DND-41 (cell line): ENCODE measurements around the gene EPC2.

Experiments
- CTCF ChIP-seq: IDR thresholded peaks from 2 replicates; pipeline ENCODE4 v1.5.1; 2012; ENCODE audit warnings: borderline replicate concordance, low read length, moderate library complexity, mild to moderate bottlenecking; ENCODE audit not compliant: poor library complexity, severe bottlenecking; ENCODE audit errors: extremely low read depth
- EZH2 ChIP-seq: IDR thresholded peaks from 3 replicates; pipeline ENCODE4 v1.6.1; 2012; ENCODE audit warnings: borderline replicate concordance, low read depth, mild to moderate bottlenecking, moderate library complexity, low read length, inconsistent platforms; ENCODE audit not compliant: severe bottlenecking

- TF ChIP-seq CTCF (no peak), EZH2 (no peak)
These were observed 21.5 kb upstream of the EPC2 start for GRCh38 chr2:148623086-148623485.
